Measurements from ENCODE around the gene SLC36A1.
"Not testable (repeated sequence)": the region's sequence is repeated elsewhere in the genome, so short reads cannot be mapped to it uniquely, and the experiment has no call there.

Gene SLC36A1

GRCh38 chr5:151447174-151448037 is at the start of gene SLC36A1:
SLC36A1 (plus strand) TSS chr5:151447603; CDS start chr5:151458793, 11,190 bp downstream.
- TF ChIP-seq Cebpa-rat (IDR thresholded peaks at IDR 0.05): no peak
- no peaks in the 10 kb centered on the region for H3K9me3 ChIP-seq
- H4K20me1 ChIP-seq: no peaks in the 10 kb centered on the region
- peak within 1 kb of the TSS; percentile 78 for H3K9ac ChIP-seq
- H3K36me3 ChIP-seq: no peaks in the 10 kb centered on the region
- peak within 1 kb of the TSS; percentile 91 for H3K4me2 ChIP-seq
- peaks cover 10% of the 10 kb centered on the region for H3K4me1 ChIP-seq
- H3K4me3 ChIP-seq: peak within 1 kb of the TSS; percentile 81
- H3K27ac ChIP-seq: peak within 1 kb of the TSS; percentile 68
- no peaks in the 10 kb centered on the region for H3K27me3 ChIP-seq

GRCh38 chr5:151405334-151406160 is 41.9 kb upstream of the SLC36A1 start:
- H3K9me3 ChIP-seq: peaks cover 9% of the 10 kb centered on the region
- H3K36me3 ChIP-seq: no peaks in the 10 kb centered on the region
- no peak overlapping the region for H3K4me3 ChIP-seq
- H3K4me2 ChIP-seq: no peak overlapping the region
- no peaks in the 10 kb centered on the region for H3K4me1 ChIP-seq
- no peak overlapping the region for H3K27ac ChIP-seq
- H3K27me3 ChIP-seq: no peaks in the 10 kb centered on the region
- H4K20me1 ChIP-seq: no peaks in the 10 kb centered on the region
- no peak overlapping the region for H3K9ac ChIP-seq
- no peak for TF ChIP-seq Cebpa-rat (IDR thresholded peaks at IDR 0.05)

GRCh38 chr5:151406322-151406947 is 41.0 kb upstream of the SLC36A1 start:
- Histone ChIP-seq H3K4me2 (no peak overlapping the region), H4K20me1 (no peaks in the 10 kb centered on the region), H3K36me3 (no peaks in the 10 kb centered on the region), H3K9me3 (peaks cover 9% of the 10 kb centered on the region), H3K27ac (no peak overlapping the region), H3K27me3 (no peaks in the 10 kb centered on the region), H3K4me3 (no peak overlapping the region), H3K4me1 (no peaks in the 10 kb centered on the region), H3K9ac (no peak overlapping the region)
- TF ChIP-seq Cebpa-rat (IDR thresholded peaks at IDR 0.05): no peak

GRCh38 chr5:151408591-151409230 is 38.7 kb upstream of the SLC36A1 start:
- no peaks in the 10 kb centered on the region for H3K27me3 ChIP-seq
- no peak overlapping the region for H3K4me3 ChIP-seq
- no peaks in the 10 kb centered on the region for H4K20me1 ChIP-seq
- H3K27ac ChIP-seq: no peak overlapping the region
- H3K4me2 ChIP-seq: no peak overlapping the region
- no peaks in the 10 kb centered on the region for H3K36me3 ChIP-seq
- no peak for TF ChIP-seq Cebpa-rat (IDR thresholded peaks at IDR 0.05)
- no peaks in the 10 kb centered on the region for H3K4me1 ChIP-seq
- H3K9me3 ChIP-seq: peaks cover 9% of the 10 kb centered on the region
- H3K9ac ChIP-seq: no peak overlapping the region

GRCh38 chr5:151413800-151414199 is 33.6 kb upstream of the SLC36A1 start:
- Histone ChIP-seq H3K4me2 (no peak overlapping the region), H3K27ac (no peak overlapping the region), H3K4me1 (no peaks in the 10 kb centered on the region), H3K9ac (no peak overlapping the region), H3K9me3 (peaks cover 27% of the 10 kb centered on the region), H3K4me3 (no peak overlapping the region), H4K20me1 (no peaks in the 10 kb centered on the region), H3K36me3 (no peaks in the 10 kb centered on the region), H3K27me3 (no peaks in the 10 kb centered on the region)
- no peak for TF ChIP-seq Cebpa-rat (IDR thresholded peaks at IDR 0.05)

GRCh38 chr5:151414536-151414935 is 32.9 kb upstream of the SLC36A1 start:
- TF ChIP-seq Cebpa-rat (IDR thresholded peaks at IDR 0.05): no peak
- Histone ChIP-seq H3K4me3 (no peak overlapping the region), H3K27me3 (no peaks in the 10 kb centered on the region), H3K9ac (no peak overlapping the region), H3K4me2 (no peak overlapping the region), H3K27ac (no peak overlapping the region), H3K36me3 (no peaks in the 10 kb centered on the region), H4K20me1 (no peaks in the 10 kb centered on the region), H3K9me3 (peaks cover 35% of the 10 kb centered on the region), H3K4me1 (no peaks in the 10 kb centered on the region)

GRCh38 chr5:151417712-151418111 is 29.7 kb upstream of the SLC36A1 start:
- no peak overlapping the region for H3K4me2 ChIP-seq
- H3K9me3 ChIP-seq: peaks cover 47% of the 10 kb centered on the region
- no peaks in the 10 kb centered on the region for H3K36me3 ChIP-seq
- H3K27me3 ChIP-seq: no peaks in the 10 kb centered on the region
- no peaks in the 10 kb centered on the region for H4K20me1 ChIP-seq
- TF ChIP-seq Cebpa-rat (IDR thresholded peaks at IDR 0.05): no peak
- H3K9ac ChIP-seq: no peak overlapping the region
- H3K4me1 ChIP-seq: no peaks in the 10 kb centered on the region
- H3K4me3 ChIP-seq: 0 out of 2 replicates have a peak overlapping the region, but pooled peaks have one; percentile 8
- H3K27ac ChIP-seq: no peak overlapping the region

GRCh38 chr5:151420127-151420526 is 27.3 kb upstream of the SLC36A1 start:
- Histone ChIP-seq H3K4me1 (no peaks in the 10 kb centered on the region), H3K27me3 (no peaks in the 10 kb centered on the region), H3K9ac (no peak overlapping the region), H3K4me2 (no peak overlapping the region), H3K27ac (no peak overlapping the region), H3K9me3 (peaks cover 47% of the 10 kb centered on the region), H3K4me3 (no peak overlapping the region), H4K20me1 (no peaks in the 10 kb centered on the region), H3K36me3 (no peaks in the 10 kb centered on the region)
- TF ChIP-seq Cebpa-rat (IDR thresholded peaks at IDR 0.05): no peak

GRCh38 chr5:151424892-151425523 is 22.4 kb upstream of the SLC36A1 start:
- H3K36me3 ChIP-seq: no peaks in the 10 kb centered on the region
- peaks cover 8% of the 10 kb centered on the region for H3K9me3 ChIP-seq
- TF ChIP-seq Cebpa-rat (IDR thresholded peaks at IDR 0.05): no peak
- H3K27me3 ChIP-seq: no peaks in the 10 kb centered on the region
- H4K20me1 ChIP-seq: no peaks in the 10 kb centered on the region
- H3K4me2 ChIP-seq: no peak overlapping the region
- H3K27ac ChIP-seq: no peak overlapping the region
- H3K4me3 ChIP-seq: no peak overlapping the region
- H3K9ac ChIP-seq: no peak overlapping the region
- H3K4me1 ChIP-seq: no peaks in the 10 kb centered on the region

- not testable (repeated sequence) for H3K4me3 ChIP-seq, H3K4me1 ChIP-seq, H3K9ac ChIP-seq, H3K27me3 ChIP-seq, H3K36me3 ChIP-seq, H3K27ac ChIP-seq, H3K9me3 ChIP-seq, H4K20me1 ChIP-seq, H3K4me2 ChIP-seq
Measured at GRCh38 chr5:151426347-151426746, 21.1 kb upstream of the SLC36A1 start.

Data from BLaER1 (cell line).